Calu3 (cell line): Measurements from ENCODE around the gene CERK. TPM values are rescaled to one million over a fixed set of nuclear protein-coding genes. Genes with fewer than 3 reads are reported as not detected.
"Not testable (repeated sequence)": the region's sequence is repeated elsewhere in the genome, so short reads cannot be mapped to it uniquely, and the experiment has no call there.

Source experiments
- BruUV-seq: library from RNA; stranded (reverse); fragments of 400-500 nt; replicated peaks from 2 replicates; lab custom pipeline; 2021; lab: Mats Ljungman, UMichigan
- CTCF ChIA-PET: fragments of 300-600 bp; sonication (Branson Sonifier 250); formaldehyde crosslinking; loops from one replicate; lab custom pipeline; 2022; ENCODE audit warnings: antibody characterized with exemption; lab: Charles Lee
- DNase-seq: peaks from one replicate; pipeline ENCODE4 v3.0.0; 2022
- H3K27ac Mint-ChIP-seq: one replicate; pipeline ENCODE4 v1.8.0; 2022; ENCODE audit warnings: mixed read lengths; ENCODE audit not compliant: unreplicated experiment
- H3K27me3 Mint-ChIP-seq: one replicate; pipeline ENCODE4 v1.8.0; 2022; ENCODE audit warnings: mixed read lengths; ENCODE audit not compliant: unreplicated experiment
- H3K36me3 Mint-ChIP-seq: one replicate; pipeline ENCODE4 v1.8.0; 2022; ENCODE audit warnings: mild to moderate bottlenecking, moderate library complexity, mixed read lengths; ENCODE audit not compliant: insufficient read depth, unreplicated experiment
- H3K4me1 Mint-ChIP-seq: one replicate; pipeline ENCODE4 v1.8.0; 2022; ENCODE audit warnings: mild to moderate bottlenecking, low read depth, mixed read lengths; ENCODE audit not compliant: unreplicated experiment
- H3K4me3 Mint-ChIP-seq: one replicate; pipeline ENCODE4 v1.8.0; 2022; ENCODE audit warnings: mild to moderate bottlenecking, low read depth, moderate library complexity, mixed read lengths; ENCODE audit not compliant: unreplicated experiment
- H3K9me3 Mint-ChIP-seq: one replicate; pipeline ENCODE4 v1.8.0; 2022; ENCODE audit warnings: low read depth, mixed read lengths; ENCODE audit not compliant: unreplicated experiment
- intact Hi-C: fragments of 100-400 bp; cut with micrococcal nuclease; formaldehyde crosslinking; loops from one replicate; pipeline ENCODE4 v1.10.0; 2022; ENCODE audit not compliant: unreplicated experiment
- total RNA-seq: library from RNA; stranded (reverse); gene quantifications from 2 replicates; pipeline ENCODE4 v1.2.3, GENCODE V29; 2022
- TF ChIP-seq, protein P1 (sequence below): fragments of 200-600 bp; IDR thresholded peaks from one replicate; pipeline ENCODE4 v1.8.0; 2022; ENCODE audit warnings: antibody characterized with exemption; ENCODE audit not compliant: unreplicated experiment

CERK gene
- total RNA-seq, 1 experiment from 2014 or later: 25.0 TPM

DNA sequence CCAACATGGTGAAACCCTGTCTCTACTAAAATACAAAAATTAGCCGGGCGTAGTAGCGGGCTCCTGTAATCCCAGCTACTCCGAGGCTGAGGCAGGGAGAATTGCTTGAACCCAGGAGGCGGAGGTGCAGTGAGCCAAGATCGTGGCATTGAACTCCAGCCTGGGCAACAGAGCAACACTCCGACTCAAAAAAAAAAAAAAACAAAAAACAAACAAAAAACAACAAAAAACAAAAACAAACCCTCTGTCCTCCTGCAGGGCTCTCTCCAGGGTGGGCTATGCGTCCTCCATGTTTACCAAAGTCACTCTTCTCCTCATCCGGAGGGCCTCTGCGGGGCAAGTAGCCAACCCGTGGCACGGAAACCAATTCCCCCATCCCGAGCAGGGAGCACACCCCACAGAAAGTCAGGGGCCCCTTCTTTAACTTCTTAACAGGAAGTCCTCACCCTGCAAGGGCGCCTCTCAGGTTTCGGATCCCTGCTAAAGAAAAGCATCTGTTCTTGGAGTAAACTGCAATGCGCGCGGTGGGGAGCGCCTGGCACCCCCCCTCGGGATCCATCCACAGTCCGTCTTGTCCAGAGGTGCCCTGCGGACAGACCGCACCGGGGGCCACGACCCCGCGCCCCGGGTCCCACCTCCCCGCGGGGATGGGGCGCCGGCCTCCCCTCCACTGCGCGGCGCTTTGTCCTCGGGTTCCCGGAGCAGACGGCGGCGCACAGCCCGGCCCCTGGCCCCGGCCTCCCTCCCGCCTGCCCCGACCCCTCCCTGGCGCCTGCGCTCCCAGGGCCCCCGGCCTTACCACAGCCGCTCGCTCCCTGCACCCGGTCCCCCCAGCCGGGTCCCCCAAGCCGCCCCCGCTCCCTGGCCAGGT is 712 bp downstream of the CERK start:
- Mint-ChIP-seq H3K36me3 (peaks cover 35% of the 10 kb centered on the region), H3K9me3 (no peaks in the 10 kb centered on the region), H3K27ac (peak overlapping the region; percentile 30), H3K4me1 (peaks cover 32% of the 10 kb centered on the region), H3K4me3 (peak overlapping the region; percentile 83), H3K27me3 (no peaks in the 10 kb centered on the region)
- no TSS peak for BruUV-seq
- DNase-seq: peak; percentile 35
- TF ChIP-seq, protein P1, sequence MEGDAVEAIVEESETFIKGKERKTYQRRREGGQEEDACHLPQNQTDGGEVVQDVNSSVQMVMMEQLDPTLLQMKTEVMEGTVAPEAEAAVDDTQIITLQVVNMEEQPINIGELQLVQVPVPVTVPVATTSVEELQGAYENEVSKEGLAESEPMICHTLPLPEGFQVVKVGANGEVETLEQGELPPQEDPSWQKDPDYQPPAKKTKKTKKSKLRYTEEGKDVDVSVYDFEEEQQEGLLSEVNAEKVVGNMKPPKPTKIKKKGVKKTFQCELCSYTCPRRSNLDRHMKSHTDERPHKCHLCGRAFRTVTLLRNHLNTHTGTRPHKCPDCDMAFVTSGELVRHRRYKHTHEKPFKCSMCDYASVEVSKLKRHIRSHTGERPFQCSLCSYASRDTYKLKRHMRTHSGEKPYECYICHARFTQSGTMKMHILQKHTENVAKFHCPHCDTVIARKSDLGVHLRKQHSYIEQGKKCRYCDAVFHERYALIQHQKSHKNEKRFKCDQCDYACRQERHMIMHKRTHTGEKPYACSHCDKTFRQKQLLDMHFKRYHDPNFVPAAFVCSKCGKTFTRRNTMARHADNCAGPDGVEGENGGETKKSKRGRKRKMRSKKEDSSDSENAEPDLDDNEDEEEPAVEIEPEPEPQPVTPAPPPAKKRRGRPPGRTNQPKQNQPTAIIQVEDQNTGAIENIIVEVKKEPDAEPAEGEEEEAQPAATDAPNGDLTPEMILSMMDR: no peak
- intact Hi-C loops: loop anchor here (5.0 kb wide), 1 partner anchor 35 kb away; no protein-coding TSS in a partner anchor
- CTCF ChIA-PET: no interaction called here

DNA sequence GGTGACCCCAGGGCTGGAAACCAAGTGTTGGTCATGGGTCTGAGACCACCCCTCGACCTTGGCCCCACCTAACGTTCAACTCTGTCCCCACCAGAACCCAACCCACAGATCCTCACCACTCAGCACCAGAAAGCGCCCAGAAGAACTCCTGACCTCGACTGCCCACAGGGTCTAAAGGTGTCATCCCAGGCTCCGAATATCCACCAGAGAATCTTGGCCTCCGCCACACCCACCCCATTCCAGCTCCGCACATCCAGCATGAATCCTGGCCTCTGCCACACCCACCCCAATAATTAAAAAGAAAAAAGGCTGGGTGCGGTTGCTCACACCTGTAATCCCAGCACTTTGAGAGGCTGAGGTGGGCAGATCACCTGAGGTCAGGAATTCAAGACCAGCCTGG is 1.3 kb downstream of the CERK start:
- no peak for DNase-seq
- intact Hi-C loops: loop anchor here (5.0 kb wide), 1 partner anchor 36 kb away; no protein-coding TSS in a partner anchor
- Mint-ChIP-seq H3K27ac (peak overlapping the region; percentile 30), H3K4me3 (peak overlapping the region; percentile 83), H3K9me3 (no peaks in the 10 kb centered on the region), H3K36me3 (peaks cover 38% of the 10 kb centered on the region), H3K27me3 (no peaks in the 10 kb centered on the region), H3K4me1 (peaks cover 38% of the 10 kb centered on the region)
- no TSS peak for BruUV-seq
- TF ChIP-seq, protein P1: no peak
- CTCF ChIA-PET: no interaction called here

DNA sequence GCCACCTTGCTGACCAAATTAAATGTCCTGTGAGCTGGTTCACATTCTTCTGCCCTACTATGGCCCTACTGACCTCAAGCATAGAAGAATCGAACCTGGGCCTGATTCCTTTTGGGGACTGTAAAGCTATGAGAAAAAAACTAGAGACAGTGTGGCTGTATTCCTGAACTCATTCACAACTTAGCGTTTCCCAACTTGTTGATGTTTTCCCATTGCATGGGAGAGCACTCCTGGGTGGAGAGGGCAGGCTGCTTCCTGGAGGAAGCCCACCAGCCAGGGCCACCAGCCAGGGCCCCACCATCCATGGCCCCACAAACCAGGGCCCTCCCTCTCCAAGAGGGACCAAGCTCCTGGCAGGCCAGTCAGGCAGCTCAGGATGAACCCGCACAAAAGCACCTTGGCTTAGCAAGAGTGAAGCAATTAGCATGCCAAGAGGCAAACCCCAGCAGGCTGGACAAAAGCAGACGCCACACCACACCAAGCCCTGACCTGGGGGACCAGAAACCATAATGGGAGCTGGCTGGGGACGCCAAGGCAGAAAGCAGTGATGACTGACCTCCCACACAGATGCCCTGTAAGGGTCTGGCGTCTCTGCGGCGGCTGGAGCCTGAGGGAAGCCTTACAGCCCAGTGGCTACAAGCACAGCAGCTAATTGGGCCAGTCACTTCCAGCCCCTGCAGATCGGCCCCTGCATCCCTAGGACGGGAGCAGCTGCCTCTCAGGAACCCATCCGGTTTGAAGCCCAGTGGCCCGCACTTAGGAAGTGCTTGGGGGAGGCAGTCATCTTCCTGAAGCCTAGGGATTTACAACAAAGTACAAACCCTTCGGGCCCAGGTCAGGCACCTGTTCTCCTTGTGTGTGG is 2.1 kb downstream of the CERK start:
- H3K27ac Mint-ChIP-seq: no peak overlapping the region
- H3K9me3 Mint-ChIP-seq: no peaks in the 10 kb centered on the region
- peaks cover 44% of the 10 kb centered on the region for H3K36me3 Mint-ChIP-seq
- H3K4me3 Mint-ChIP-seq: peak overlapping the region; percentile 83
- H3K27me3 Mint-ChIP-seq: no peaks in the 10 kb centered on the region
- intact Hi-C loops: loop anchor here (5.0 kb wide), 1 partner anchor 36 kb away; no protein-coding TSS in a partner anchor
- TSS peak; percentile 25 for BruUV-seq
- DNase-seq: no peak
- CTCF ChIA-PET: interaction anchor here (1.2 kb wide), 1 partner anchor 172 kb away, joined by 3 read pairs; no protein-coding TSS in a partner anchor
- TF ChIP-seq, protein P1: no peak
- H3K4me1 Mint-ChIP-seq: peaks cover 43% of the 10 kb centered on the region

DNA sequence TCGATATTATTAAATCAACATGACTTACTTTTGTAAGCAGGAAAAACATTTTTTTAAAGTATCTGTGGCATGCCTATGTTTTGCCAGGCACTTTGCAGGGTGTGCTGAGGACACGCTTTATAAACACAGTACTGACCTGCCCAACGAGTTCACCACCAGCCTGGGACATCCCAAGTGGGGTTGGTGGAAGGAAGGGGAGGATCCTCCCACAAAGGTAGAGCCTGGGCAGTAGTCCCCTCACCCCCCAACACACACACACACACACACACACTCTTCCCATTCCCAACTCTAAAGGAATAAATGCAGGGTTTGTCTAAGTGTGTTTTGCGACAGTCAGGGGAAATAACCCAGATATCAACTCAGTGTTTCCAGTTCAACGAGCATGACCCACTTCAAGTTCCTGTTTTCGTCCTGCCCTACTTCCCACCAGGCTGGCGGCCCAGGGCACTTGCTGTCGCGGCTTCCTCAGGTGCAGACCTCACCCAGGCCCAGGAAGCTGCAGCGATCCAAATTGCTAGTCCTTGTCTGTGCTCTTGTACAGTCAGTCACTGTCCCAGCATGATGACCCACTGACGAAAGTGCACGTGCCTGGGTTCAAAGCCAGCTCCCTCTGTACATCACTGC is 3.1 kb downstream of the CERK start:
- H3K36me3 Mint-ChIP-seq: peaks cover 43% of the 10 kb centered on the region

DNA sequence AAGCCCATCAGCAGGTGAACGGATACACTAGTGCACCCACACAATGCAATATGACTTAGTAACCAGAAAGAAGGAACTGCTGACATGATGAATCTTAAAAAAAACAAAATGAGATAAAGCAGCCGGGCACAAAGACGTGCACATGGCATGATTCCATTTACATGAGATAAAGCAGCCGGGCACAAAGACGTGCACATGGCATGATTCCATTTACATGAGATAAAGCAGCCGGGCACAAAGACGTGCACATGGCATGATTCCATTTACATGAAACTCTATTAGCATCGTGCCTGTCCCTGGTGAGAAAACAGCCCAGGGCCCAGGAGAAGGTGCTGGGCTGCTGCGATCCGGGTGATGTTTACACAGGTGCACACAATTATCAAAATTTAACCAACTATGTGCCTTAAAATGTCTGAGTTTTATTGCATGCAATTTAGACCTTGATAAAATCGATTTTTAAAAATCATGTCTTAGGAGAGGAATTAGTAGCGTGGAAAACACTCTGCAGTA is 3.8 kb downstream of the CERK start:
- DNase-seq, BruUV-seq, H3K27me3 Mint-ChIP-seq, H3K4me3 Mint-ChIP-seq, intact Hi-C loops, CTCF ChIA-PET, H3K27ac Mint-ChIP-seq, H3K9me3 Mint-ChIP-seq: not testable (repeated sequence)
- H3K36me3 Mint-ChIP-seq: peaks cover 39% of the 10 kb centered on the region
- H3K4me1 Mint-ChIP-seq: peaks cover 41% of the 10 kb centered on the region

More for the DNA sequence above, 3.1 kb downstream of the CERK start:
- DNase-seq: no peak
- no peak overlapping the region for H3K27ac Mint-ChIP-seq
- intact Hi-C loops: loop anchor here (5.0 kb wide), 1 partner anchor 37 kb away; no protein-coding TSS in a partner anchor
- BruUV-seq: no TSS peak
- no peaks in the 10 kb centered on the region for H3K9me3 Mint-ChIP-seq
- TF ChIP-seq, protein P1: no peak
- H3K27me3 Mint-ChIP-seq: no peaks in the 10 kb centered on the region
- no peak overlapping the region for H3K4me3 Mint-ChIP-seq
- peaks cover 47% of the 10 kb centered on the region for H3K4me1 Mint-ChIP-seq
- CTCF ChIA-PET: interaction anchor here (1.2 kb wide), 1 partner anchor 171 kb away, joined by 3 read pairs; no protein-coding TSS in a partner anchor
